ENCODE data around the gene C1orf198.

C1orf198 gene

DNA sequence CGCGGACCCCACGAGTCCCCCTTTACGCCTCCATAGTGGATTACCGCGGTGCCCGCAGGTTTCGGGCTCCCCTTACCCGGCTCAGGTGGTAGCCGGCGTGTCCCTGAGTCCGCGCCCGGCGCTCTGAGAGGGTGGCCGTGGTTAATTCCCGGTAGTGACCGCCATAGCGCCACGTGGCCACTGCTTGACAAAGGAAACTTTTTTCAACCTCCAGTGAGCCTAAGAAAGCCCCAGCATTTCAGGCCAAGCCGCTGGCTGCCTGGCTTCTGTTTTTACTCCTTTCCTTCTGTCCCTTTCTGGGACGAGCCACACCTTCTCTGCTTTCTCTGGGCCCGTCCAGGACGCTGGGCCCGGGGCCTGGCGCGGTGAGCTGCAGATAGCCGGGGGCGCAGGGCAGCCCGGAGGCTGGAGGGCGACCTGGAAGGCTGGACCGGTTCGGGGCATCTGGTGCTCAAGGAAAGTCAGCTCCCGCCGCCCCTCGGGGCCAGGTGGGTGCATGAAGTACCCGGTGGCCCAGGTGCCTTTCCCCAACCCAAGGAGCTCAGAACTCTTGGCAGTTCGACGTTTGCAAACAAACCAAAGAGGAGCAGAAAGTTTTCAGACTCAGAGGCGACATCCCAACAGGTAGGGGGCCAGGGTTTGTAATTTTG is 540 bp upstream of the C1orf198 start:
- DNase-seq (ENCODE audit: extremely low read depth, low read depth) = no peak
- TF ChIP-seq, protein P1, sequence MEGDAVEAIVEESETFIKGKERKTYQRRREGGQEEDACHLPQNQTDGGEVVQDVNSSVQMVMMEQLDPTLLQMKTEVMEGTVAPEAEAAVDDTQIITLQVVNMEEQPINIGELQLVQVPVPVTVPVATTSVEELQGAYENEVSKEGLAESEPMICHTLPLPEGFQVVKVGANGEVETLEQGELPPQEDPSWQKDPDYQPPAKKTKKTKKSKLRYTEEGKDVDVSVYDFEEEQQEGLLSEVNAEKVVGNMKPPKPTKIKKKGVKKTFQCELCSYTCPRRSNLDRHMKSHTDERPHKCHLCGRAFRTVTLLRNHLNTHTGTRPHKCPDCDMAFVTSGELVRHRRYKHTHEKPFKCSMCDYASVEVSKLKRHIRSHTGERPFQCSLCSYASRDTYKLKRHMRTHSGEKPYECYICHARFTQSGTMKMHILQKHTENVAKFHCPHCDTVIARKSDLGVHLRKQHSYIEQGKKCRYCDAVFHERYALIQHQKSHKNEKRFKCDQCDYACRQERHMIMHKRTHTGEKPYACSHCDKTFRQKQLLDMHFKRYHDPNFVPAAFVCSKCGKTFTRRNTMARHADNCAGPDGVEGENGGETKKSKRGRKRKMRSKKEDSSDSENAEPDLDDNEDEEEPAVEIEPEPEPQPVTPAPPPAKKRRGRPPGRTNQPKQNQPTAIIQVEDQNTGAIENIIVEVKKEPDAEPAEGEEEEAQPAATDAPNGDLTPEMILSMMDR (IDR thresholded peaks at IDR 0.05; ENCODE audit: low read depth, low read length, missing control alignments) = no peak
- H3K4me3 ChIP-seq (replicated peaks; ENCODE audit: low read depth, low read length) = peak overlapping the region; percentile 50

DNA sequence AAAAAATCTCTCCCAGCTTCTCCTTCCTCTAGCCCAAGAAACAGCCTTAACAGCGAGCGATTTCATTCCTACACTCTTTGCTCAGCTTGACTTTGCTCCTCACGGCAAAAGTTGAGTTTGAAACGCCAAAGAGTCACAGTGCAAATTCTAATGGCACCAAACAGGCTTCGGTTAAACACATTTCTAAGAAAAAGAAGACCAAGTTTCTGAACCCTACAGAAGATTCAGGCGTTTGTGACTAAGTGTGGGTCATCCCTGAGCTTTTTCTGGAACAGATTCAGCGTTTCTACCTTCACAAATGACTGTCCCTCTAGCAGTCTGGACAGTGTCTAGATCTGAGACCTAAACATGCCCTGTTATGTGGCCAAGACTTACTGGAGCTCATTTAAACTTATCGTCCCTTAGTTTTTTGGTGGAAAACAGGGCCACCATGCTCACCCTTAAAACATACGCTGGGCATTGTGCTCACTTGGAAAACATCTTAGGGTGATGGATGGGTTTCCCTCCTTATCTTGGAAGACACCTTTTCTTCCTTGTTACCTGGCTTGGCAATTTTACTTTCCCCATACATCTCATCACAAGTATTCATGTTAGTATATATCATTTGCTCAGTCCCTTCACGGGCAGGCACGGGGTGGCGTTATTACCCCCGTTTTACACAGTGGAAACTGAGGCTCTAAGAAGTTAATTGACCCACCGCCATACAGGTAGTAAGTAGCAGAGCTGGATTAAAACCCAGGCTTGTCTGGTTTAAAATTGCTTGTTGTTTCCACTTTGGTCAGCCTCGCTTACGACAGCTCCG is 1.0 kb downstream of the C1orf198 start:
- TF ChIP-seq, protein P1 (IDR thresholded peaks at IDR 0.05; ENCODE audit: low read depth, low read length, missing control alignments) = no peak
- DNase-seq (ENCODE audit: extremely low read depth, low read depth) = no peak
- peak overlapping the region; percentile 66 for H3K4me3 ChIP-seq (replicated peaks; ENCODE audit: low read depth, low read length)

DNA sequence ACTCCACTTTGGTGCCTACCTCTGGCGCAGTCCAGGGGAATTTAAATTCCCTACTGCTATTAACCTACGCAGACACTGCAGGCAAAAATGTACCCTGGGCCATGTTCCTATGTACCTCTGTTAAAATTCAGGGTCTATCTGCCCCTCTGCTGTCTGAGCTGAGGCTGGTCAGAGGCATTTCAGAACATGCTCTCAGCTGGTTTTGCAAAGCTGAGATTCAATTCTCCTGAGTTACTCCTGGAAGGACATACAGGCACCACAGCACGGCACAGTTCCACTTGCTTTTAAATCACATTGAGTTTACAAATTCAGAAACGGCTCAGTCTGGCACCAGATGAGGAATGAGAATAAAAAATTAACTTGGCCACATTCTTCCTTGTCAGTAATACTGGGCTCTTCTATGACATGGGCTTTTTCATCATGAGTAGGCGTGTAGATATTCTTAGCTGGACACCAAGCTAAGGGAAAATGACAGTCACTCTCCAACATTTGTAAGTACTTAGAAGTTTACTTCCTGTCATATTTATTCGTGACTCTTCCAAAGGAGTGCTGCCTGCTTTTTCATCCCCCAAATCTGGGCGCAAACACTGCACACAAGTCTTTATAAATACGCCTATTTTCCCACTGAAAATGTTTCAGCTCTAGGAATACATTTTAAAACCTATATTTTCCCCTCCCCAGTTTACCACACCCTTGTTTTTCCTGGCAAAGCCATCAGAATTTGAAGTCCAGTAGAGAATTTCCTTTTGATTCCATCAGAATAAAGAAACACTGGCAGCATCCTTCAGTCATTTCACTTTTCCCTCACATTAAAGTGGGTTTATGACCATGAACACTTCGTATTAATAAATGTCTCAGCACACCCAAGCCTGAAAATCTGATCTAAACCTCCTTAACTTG is 1.9 kb downstream of the C1orf198 start:
- no peak for DNase-seq (ENCODE audit: extremely low read depth, low read depth)
- TF ChIP-seq, protein P1 (IDR thresholded peaks at IDR 0.05; ENCODE audit: low read depth, low read length, missing control alignments) = no peak
- H3K4me3 ChIP-seq (replicated peaks; ENCODE audit: low read depth, low read length) = peak overlapping the region; percentile 66

DNA sequence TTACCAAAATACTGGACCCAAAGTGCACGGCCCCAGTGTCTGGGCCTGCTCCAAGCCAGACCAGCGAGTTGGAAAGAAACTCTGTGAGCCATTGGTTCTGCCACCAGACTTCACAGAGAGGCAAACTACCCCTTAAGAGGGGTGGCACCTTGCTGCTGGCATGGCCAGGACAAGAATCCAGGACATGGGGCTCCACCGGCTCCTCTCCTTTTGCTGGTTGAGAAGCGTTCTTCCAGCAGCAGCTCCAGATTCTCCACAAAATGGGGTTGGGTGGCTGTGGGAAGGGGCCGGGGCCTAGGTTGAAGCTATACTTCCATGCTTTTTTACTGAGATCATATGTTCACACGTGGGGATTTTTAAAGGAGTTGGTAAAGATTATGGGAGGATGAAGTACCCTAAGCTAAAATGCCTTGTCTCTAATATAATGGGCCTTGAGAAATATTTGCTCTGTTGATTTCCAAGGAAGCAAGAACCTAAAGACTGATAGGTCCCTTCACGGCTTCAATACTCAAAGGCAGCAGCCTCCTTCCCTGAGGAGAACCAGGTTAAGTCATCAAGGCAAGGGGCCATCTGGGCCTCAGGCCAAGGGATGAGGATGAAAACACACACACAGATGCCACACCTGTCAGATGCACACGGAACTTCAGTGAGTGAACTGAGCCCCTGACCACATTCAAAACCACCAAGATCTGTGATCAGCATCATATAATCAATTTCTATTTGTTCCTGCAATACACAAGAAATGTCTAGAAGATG is 3.1 kb downstream of the C1orf198 start:
- no peak for DNase-seq (ENCODE audit: extremely low read depth, low read depth)
- peak overlapping the region; percentile 66 for H3K4me3 ChIP-seq (replicated peaks; ENCODE audit: low read depth, low read length)
- TF ChIP-seq, protein P1 (IDR thresholded peaks at IDR 0.05; ENCODE audit: low read depth, low read length, missing control alignments) = no peak

DNA sequence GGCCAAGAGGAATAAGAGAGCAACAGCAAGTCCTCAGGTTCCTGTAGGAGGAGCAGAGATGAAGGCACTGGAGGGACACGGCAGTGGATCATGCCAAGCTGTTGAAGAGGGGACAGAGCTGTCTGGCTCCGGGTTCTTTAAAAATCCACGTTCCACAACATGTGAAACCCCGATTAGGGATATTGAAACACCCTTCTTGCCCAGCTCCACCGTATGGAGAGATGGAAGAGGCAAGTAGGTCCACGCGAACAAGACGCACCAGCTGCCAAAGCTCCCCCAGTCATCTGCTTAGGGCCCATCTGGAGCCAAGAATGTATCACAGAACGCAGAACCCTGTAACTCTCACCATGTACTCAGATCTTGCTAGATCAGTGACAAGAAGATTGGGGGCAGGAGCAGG is 3.9 kb downstream of the C1orf198 start:
- TF ChIP-seq, protein P1 (IDR thresholded peaks at IDR 0.05; ENCODE audit: low read depth, low read length, missing control alignments) = no peak
- DNase-seq (ENCODE audit: extremely low read depth, low read depth) = no peak

DNA sequence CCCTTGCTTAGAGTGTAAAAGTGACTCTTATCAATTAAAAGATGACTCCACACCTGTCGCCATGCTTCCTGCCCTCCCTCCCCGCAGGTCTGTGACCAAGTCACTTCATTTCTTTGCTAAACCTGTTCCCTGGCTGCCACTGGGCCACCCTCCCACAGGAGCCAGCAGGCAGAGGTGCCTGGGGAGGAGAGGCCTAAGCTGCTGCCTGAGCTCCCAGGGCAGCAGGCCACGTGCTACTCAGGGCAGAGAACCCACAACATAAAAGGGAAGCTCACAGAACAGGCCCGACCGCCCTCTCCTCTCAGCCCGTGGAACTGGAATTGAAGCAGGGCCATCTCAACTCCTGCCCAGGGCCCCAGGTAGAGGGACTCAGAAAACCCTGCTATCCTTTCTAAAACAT is 4.9 kb downstream of the C1orf198 start:
- TF ChIP-seq, protein P1 (IDR thresholded peaks at IDR 0.05; ENCODE audit: low read depth, low read length, missing control alignments) = no peak
- H3K4me3 ChIP-seq (replicated peaks; ENCODE audit: low read depth, low read length) = no peak overlapping the region
- no peak for DNase-seq (ENCODE audit: extremely low read depth, low read depth)

More for the DNA sequence above, 3.9 kb downstream of the C1orf198 start:
- H3K4me3 ChIP-seq (replicated peaks; ENCODE audit: low read depth, low read length) = no peak overlapping the region
